Measurements from ENCODE around the gene CCDC89.

The CCDC89 gene

DNA sequence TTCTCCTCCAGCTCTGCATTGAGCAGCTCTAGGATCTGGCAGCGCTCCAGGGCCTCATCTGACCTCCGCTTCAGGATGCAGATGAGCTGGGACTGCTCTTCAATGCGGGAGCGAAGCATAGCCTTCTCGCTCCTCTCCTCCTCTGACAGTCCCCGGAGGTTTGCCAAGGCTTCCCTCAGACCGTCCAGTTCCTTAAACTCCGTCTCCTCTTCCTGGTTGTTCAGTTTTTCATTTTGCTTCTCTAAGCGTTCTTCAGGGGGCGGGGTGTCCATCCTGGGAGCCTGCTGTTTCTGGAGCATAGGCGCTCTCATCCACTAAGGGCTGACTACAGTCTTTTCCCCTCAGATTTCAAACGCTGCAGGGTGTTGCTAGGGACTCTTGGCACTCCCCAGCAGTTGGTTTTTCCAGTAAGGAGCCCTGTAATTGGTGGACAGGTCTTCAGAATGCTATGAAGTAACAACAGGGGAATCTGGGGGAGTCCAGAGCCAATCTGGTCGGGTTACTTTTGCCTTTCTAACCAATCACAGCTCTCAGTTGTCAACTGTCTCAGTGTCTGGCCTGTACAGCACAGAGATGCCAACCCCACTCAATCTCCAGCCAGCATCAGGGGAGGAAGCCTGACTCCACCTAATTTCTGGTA lies at the start of gene CCDC89:
TSS of gene CCDC89 (minus strand) at position 376 of the 640 bp plus-strand sequence. CDS start at position 311, 65 bp downstream.
- in situ Hi-C loops (cut with HindIII; ENCODE audit: low pct_ligation_motif_present, low pct_unique_long_range_greater_than_20kb, low sequenced_read_pairs), result no loop called here
- DNase-seq, result peak; percentile 96

DNA sequence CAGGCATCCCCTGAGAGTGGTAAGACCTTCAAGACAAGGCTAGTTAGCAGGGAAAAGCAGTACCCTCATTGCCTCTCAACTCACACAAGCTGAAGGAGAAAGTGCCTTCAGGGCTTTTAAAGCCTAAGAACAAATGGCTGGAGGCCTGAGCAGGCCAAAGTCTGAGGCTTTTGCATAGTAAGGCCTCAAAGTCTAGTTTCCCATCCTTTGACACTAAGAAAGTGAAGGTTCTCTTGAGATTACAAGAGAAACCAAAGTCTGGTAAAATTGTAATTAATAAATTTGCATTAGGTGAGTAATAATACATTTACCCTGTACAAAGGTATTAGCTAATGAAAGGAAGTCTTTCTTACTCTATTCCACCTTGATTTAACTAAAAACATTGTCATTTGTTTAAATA lies 47.0 kb upstream of the CCDC89 start:
- in situ Hi-C loops (cut with HindIII; ENCODE audit: low pct_ligation_motif_present, low pct_unique_long_range_greater_than_20kb, low sequenced_read_pairs), result no loop called here
- DNase-seq, result no peak

DNA sequence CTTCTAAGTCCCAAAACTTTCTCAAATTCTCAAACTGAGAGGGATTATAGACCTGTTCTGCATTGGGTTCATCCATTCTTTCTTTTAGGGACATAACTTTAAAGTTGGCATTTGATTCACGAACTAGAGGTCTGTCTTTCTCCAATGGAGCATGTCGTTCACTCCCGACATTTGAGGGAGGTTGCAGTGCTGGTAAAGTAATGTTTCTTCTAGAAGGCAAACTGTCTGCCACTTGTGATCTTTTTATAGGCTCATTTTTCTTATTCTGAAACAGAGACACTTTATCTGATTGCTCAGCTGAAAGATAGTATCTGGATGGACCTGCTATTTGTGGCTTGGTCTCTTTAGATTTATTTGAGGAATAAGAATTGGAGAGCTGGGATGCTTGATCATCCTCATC lies 40.4 kb upstream of the CCDC89 start:
- no peak for DNase-seq
- in situ Hi-C loops (cut with HindIII; ENCODE audit: low pct_ligation_motif_present, low pct_unique_long_range_greater_than_20kb, low sequenced_read_pairs), result no loop called here

DNA sequence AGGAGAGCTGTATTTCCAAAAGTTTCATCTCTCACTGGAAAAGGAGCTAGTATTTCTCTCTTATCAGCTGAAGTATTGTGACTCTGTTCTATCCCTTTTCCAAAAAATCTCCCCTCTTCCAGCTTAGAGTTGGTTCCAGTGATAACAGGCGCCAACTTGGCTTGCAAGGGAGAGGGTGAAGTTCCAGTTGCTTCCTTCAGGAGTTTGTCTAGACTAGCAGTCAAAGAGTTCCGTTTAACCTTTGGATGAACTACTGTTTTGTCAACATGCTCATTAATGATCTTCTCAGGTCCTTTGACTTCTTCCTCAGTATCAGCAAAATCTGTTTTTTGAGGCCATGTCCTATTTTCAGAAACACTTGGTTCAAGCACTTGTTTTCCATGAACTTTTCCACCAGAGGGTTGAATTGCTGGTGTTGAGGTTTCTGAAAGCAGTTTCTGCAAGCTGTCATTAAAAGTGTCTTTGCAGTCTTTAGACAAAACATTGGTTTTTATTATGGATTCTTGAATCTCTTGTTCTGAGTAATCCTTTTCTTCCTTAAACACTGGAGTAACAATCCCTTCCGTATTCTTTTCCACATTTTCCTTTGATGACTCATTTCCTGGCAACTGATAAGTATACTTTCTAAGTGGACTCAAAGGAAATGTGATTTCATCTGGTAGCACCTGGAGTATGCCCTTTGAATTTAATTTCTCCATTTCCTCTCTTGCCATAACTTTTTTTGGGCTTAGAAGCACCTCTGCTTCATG lies 39.7 kb upstream of the CCDC89 start:
- peak; percentile 80 for DNase-seq
- in situ Hi-C loops (cut with HindIII; ENCODE audit: low pct_ligation_motif_present, low pct_unique_long_range_greater_than_20kb, low sequenced_read_pairs), result no loop called here

DNA sequence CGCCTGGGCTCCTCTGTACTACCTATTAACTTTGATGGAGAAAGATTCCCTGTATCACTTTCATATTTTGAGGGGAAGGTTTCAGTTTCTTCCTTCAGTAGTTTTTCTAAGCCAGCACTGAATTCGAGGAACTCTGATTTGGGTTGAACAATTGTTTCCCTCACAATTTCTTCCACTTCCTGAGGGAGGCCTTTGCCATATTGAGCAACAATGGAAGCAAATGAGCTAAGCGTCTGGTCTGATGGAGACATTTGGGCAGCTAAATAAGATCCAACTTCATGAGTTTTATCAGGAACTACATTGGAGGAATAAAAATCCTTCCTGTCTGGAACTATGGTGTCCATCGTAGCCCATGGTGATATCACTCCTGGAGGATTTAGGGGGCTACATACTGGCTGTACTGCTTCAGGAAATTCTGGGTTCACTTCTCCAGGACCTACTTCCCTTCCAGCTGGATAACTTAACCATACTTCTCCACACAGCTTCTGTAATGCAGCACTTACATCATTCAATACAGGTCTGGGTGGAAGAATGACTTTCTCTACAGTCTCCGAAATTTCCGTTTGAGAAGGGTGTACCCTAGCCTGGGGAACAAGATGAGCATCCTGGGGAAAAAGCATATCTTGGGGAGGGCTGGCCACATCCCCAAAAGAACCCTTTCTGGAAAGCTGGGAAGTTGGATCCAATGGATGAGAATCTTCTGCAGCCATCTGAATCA lies 38.9 kb upstream of the CCDC89 start:
- DNase-seq, result no peak
- in situ Hi-C loops (cut with HindIII; ENCODE audit: low pct_ligation_motif_present, low pct_unique_long_range_greater_than_20kb, low sequenced_read_pairs), result no loop called here

DNA sequence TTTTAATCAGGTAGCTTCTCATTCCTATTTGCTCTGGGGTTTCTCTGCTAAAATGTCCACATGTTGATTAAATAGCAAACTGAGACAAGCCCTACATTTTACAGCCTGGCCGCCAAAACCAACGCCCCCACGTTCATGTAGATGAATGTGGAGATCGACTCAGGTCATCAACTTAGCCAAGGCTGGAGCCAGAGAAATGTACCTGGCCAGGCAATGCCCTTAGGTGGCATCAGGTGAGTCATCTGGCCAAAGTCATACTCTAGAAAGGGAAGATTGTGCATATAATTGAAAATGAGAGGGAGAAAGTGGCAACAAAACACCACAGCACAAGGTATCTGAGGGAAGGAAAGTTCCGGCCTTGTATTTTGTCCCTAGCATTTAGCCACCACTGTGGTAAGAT lies 37.1 kb upstream of the CCDC89 start:
- no peak for DNase-seq
- in situ Hi-C loops (cut with HindIII; ENCODE audit: low pct_ligation_motif_present, low pct_unique_long_range_greater_than_20kb, low sequenced_read_pairs), result no loop called here

DNA sequence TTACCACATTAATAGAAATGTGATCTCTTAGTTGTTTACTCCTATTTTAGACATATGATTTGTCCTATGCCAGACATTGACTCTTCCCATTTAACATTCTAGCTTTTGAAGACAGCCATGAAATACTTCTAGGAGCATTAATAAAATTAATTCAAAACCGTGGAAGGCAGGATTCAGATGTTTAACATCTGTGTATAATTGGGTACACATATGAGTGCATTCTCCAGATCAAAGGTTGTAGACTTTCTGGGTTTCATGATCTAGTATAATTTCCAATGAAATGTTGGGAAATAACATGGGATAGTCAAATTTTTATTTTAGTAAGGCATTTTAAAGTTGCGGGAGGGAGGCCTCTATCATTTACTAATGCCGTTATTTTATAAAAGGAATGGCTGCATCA lies 35.2 kb upstream of the CCDC89 start:
- no peak for DNase-seq
- in situ Hi-C loops (cut with HindIII; ENCODE audit: low pct_ligation_motif_present, low pct_unique_long_range_greater_than_20kb, low sequenced_read_pairs), result no loop called here

DNA sequence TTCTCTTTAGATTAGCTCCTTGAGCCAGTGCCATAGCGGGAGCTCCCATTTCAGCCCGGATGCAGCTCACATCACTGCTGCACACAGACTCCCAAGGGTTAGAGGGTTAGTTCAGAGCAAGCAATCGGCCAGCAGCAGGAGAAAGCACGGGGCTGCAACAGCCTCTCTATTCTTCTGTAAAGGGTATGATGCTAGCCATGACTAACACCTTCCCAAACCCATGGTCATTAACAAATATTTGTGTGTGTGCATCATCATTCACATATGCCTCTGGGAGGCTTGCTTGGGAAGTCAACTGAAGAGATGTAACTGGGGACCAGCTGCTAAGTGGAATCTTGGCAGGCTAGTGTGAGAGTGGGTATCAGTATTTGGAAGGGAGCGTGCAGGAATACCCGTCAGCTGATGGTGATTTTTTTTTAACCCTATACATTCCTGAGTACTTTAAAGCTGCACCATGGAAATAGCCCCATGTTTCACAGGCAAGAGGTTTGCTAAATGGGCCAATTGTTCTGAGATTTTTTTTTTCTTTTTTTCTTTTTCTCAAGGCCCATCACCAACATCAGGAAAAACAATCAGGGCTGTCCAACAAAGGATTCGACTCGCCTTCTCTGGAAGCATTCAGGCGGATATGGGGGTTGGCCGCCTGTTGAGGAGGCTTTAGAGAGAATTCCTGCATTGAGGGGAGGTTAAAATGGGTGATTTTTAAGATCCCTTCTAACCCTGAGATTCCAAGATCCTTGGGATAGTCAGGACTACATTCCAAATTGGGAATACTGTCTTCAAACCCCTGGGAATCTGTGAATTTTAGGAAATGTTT lies 33.2 kb upstream of the CCDC89 start:
- DNase-seq, result peak; percentile 99
- in situ Hi-C loops (cut with HindIII; ENCODE audit: low pct_ligation_motif_present, low pct_unique_long_range_greater_than_20kb, low sequenced_read_pairs), result no loop called here

DNA sequence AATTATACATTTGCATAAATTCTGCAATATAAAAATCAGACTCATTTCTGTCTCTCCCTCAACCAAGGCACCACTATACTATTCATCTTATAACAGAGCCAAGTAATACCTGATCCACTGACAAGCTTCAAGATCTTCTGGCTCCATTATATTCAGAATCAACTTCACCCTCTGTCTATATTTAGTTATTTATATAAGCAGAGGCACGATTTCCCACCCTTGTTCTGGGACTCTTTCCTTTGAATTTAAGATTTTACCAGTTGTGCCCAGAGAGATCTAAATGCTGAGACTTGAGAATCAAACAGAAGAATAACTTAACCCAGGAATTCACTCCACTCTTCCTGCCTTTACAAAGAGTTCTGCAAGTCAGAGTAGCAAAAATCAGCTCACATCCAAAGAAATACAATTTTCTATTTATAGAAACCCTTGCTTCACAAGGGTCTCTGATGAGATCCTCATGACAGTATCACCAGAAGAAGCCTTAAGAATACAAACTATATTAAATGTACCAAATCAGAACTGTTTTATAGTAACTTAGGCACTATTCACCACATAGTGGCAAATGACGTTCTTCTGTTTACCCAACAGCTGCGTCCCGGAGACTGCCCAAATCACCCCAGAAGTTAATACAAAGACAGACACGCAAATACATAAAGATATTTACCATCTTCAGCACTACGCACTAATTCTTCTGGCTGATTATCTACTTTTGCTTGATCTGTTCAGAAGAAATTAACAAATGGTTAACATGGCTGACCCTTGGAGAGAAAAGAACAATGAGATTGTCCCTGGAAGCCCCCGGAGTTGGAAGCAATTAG lies 32.3 kb upstream of the CCDC89 start:
- in situ Hi-C loops (cut with HindIII; ENCODE audit: low pct_ligation_motif_present, low pct_unique_long_range_greater_than_20kb, low sequenced_read_pairs), result no loop called here
- no peak for DNase-seq

DNA sequence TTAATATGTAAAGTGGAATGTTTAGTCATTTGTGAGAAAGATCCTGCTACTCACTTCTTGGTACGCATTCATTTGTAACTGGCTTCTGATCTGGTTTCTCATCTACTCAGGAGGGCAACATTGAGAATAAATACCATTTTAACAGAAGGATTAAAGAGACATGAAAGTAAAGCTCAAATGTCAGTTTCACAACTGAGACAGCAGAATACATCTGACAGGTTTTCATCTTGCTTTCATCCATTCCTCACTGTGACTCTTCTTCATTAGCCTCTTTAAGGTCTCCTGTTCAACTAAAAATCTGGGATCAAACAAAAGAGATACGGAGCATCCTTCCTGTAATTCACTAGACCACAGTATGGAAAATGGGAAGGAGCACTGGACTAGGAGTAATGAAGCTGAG lies 31.4 kb upstream of the CCDC89 start:
- DNase-seq, result no peak
- in situ Hi-C loops (cut with HindIII; ENCODE audit: low pct_ligation_motif_present, low pct_unique_long_range_greater_than_20kb, low sequenced_read_pairs), result no loop called here

DNA sequence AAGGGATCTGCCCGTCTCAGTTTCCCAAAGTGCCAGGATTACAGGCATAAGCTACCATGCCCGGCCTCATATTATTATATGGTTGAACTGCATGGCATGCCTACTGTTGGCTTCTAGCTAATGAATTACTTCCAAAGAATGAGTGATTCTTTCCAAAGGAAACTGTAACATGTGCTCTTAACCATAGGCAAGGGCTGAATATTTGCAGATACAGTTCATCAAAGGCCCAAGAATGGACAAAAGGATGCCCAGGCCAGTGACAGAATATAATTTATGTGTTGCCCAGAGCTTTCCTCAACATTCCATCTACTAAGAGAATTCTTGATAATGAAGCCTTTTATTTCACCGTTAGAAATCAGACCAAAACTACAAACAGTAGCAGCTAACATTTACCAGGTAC lies 27.0 kb upstream of the CCDC89 start:
- DNase-seq, result peak; percentile 65
- in situ Hi-C loops (cut with HindIII; ENCODE audit: low pct_ligation_motif_present, low pct_unique_long_range_greater_than_20kb, low sequenced_read_pairs), result no loop called here

DNA sequence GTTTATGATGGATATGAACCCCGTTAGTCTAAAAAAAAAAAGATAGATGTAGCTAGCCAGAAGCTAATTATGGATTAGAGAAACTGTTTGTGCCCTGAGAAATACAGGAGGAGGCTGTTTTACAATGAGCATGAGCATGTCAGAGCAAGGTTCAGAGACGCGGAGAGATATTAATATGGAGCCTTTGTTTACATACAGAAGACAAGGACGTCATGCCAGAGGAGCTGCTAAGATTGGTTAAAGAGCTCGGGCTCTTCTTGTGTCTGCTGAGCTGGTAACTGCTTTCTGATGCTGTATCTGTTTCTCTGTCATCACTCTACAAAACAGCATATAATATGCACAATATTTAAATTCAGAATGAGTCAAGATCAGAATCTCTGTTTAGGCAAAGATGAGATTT lies 24.9 kb upstream of the CCDC89 start:
- in situ Hi-C loops (cut with HindIII; ENCODE audit: low pct_ligation_motif_present, low pct_unique_long_range_greater_than_20kb, low sequenced_read_pairs), result no loop called here
- DNase-seq, result no peak

DNA sequence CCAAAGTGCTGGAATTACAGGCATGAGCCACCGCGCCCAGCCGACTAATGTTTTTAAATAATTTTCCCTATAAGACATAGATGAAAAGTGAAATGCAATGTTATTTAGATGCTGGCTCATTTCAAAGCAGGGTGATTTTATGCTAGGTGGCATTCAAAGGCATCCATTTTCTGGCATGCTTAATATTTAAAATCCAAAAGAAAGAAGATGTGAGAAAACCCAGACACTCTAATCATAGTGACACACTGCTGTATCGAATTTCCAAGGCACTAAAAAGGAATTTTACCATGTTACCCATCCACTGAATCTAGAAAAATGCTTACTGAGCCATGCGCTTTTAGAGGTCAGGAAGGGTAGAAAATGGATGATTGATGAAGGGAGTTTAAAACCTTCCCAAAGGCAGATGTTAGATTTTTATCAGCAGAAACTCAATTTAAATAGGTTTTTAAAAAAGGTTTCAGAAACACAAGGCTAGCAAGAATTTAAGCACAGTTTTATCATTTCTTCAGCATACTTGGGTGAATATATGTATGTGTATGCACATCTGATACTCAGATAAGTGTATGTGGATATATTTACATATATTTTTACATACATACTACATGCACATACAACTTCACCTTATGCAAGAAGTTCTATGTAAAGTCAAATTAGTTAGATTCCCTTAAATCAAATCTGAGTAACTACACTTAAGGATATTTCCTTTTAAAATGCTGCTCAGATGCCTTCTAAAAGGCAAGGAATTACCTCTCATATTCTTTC lies 24.1 kb upstream of the CCDC89 start:
- in situ Hi-C loops (cut with HindIII; ENCODE audit: low pct_ligation_motif_present, low pct_unique_long_range_greater_than_20kb, low sequenced_read_pairs), result no loop called here
- no peak for DNase-seq

DNA sequence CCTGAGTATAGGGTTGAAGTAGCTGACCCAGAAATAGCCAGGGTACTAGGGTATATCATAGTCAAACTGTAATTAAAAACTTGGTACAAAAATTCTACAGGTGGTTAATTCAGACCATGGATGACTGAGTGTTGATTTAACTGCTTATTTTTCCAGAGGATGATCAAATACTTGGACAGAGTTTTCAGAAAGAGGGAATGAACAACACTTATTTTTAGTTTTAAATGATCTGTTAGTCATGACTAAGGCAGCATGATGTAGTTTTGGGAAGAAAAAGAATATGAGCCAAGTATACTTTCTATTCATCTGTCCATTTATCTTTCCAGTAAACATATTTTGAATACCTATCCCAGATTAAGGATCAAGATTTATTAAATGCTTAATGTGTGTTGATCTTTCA lies 19.8 kb upstream of the CCDC89 start:
- in situ Hi-C loops (cut with HindIII; ENCODE audit: low pct_ligation_motif_present, low pct_unique_long_range_greater_than_20kb, low sequenced_read_pairs), result no loop called here
- no peak for DNase-seq

DNA sequence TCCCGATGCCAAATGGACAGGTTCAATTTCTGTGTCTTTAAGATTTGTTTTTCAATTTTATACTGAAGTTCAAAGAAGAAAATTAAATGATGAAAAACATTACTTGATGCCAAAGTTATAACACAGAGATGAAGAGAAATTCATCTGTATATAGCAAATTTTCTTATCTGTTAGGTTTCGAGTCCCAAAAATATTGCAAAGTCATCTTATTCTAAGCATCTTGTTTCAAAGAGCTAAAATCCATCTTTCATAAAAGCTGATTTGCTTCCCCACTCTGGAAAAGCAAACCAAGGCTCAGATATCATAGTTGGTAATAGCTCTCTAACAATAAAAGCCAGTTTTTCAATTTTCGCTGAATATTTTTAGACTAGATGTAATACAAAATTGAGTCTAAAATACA lies 19.0 kb upstream of the CCDC89 start:
- DNase-seq, result no peak
- in situ Hi-C loops (cut with HindIII; ENCODE audit: low pct_ligation_motif_present, low pct_unique_long_range_greater_than_20kb, low sequenced_read_pairs), result no loop called here

DNA sequence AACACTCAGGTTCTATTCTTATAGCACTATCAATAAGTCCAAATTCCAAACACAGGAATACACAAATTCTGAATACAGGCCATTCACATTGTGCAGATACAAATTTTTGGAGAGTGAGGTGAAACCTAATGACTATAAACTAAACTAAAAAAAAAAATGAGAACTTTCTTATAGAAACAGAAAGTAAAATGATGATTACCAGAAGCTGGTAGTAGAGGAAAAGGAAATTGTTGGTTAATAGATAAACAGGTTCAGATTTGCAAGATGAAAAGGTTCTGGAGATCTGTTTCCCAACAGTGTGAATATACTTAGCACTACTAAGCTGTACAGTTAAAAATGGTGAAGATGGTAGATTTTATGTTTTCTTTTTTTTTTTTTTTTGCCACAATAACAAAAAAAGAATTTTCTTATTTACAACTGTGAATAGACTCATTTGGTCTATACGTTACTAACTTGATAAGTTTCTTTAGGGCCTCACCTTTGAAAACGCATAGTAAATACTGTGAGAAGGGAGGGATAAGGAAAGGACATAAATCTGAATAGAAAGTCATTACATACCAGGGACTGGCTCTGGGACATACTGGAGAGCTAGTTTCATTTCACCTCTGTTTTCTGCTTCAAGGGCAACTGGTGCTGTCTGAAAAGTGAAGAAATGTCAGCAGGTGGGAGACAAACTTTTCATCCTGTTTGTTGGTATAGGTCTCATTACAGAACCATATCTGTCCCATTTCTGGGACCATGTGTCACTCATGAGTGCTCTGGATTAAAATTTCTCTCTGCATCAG lies 14.2 kb upstream of the CCDC89 start:
- in situ Hi-C loops (cut with HindIII; ENCODE audit: low pct_ligation_motif_present, low pct_unique_long_range_greater_than_20kb, low sequenced_read_pairs), result no loop called here
- no peak for DNase-seq

DNA sequence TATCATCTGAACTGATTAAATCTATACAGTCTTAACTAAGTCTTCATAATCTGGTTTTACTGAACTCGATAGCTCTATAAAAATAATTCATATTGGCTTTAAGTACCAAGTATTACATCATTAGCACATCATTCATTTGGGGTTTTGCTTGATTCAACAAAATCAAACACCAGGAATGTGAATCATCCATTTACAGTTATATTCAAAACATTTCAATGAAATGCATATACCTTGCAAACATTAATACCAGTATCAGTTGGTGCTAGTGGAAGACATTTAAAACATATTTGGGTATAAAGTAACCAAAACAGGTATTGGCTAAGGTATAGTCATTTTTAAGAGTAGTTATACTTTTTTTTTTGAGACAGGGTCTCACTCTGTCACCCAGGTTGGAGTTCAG lies 12.2 kb upstream of the CCDC89 start:
- in situ Hi-C loops (cut with HindIII; ENCODE audit: low pct_ligation_motif_present, low pct_unique_long_range_greater_than_20kb, low sequenced_read_pairs), result no loop called here

More for the DNA sequence above, 12.2 kb upstream of the CCDC89 start:
- no peak for DNase-seq

All from ACHN (cell line).